CD14-positive monocyte (primary cell): ENCODE measurements around the gene CCL25. TPM values are rescaled to one million over a fixed set of nuclear protein-coding genes. Genes with fewer than 3 reads are reported as not detected.
A peak's percentile ranks its signal among the peaks of the same experiment; 100 is the strongest.

Experiments
- DNase-seq, 3 donors: peaks; one replicate each; pipeline ENCODE4 v3.0.0-alpha.2; 2011 to 2022
- H2AFZ ChIP-seq: 2 replicates; pipeline ENCODE4 v1.6.0; 2012; ENCODE audit warnings: mild to moderate bottlenecking, low read depth, low read length, inconsistent platforms; ENCODE audit not compliant: insufficient read depth, poor library complexity, severe bottlenecking
- H3K27ac ChIP-seq, 2 donors: 1 replicate in 1 of 2; 2 replicates in 1 of 2; pipeline ENCODE4 v1.5.1; 2012 to 2013; ENCODE audit warnings: low read length in 2 of 2, control low read depth in 1 of 2, inconsistent platforms in 1 of 2, low read depth in 1 of 2, mild to moderate bottlenecking in 1 of 2
- H3K27me3 ChIP-seq, 2 donors: one replicate each; pipeline versions ENCODE4 v1.6.0 to v1.6.1; 2011 to 2013; ENCODE audit warnings: low read length in 2 of 2; ENCODE audit not compliant: control insufficient read depth in 2 of 2, insufficient read depth in 2 of 2
- H3K36me3 ChIP-seq, 2 donors: replicated peaks in 1 of 2; 1 replicate in 1 of 2; 2 replicates in 1 of 2; pipeline versions ENCODE4 v1.5.1 to v1.6.1; 2012 to 2013; ENCODE audit warnings: low read length in 2 of 2, control low read depth in 1 of 2, inconsistent platforms in 1 of 2, mild to moderate bottlenecking in 1 of 2; ENCODE audit not compliant: insufficient read depth in 2 of 2, control insufficient read depth in 1 of 2
- H3K4me1 ChIP-seq, 2 donors: 1 replicate in 1 of 2; 2 replicates in 1 of 2; pipeline versions ENCODE4 v1.5.1 to v1.6.1; 2012 to 2013; ENCODE audit warnings: low read length in 2 of 2, control low read depth in 1 of 2, inconsistent platforms in 1 of 2, mild to moderate bottlenecking in 1 of 2, moderate library complexity in 1 of 2; ENCODE audit not compliant: insufficient read depth in 2 of 2, control insufficient read depth in 1 of 2
- H3K4me2 ChIP-seq: replicated peaks from 2 replicates; pipeline ENCODE3; 2012; ENCODE audit warnings: low read length, moderate library complexity, mild to moderate bottlenecking; ENCODE audit not compliant: poor library complexity, severe bottlenecking; ENCODE audit errors: extremely low read depth
- H3K4me3 ChIP-seq, 3 experiments: fragments of 200-600 bp in 1 of 3; sonication (generic) in 1 of 3; replicated peaks in 1 of 3; 1 replicate in 2 of 3; 2 replicates in 1 of 3; pipeline ENCODE4 v1.5.1; 2011 to 2013; ENCODE audit warnings: low read length in 3 of 3, mild to moderate bottlenecking in 3 of 3, control low read depth in 2 of 3, low read depth in 2 of 3, inconsistent platforms in 1 of 3, moderate library complexity in 1 of 3
- H3K79me2 ChIP-seq: 2 replicates; pipeline ENCODE4 v1.6.0; 2012; ENCODE audit warnings: mild to moderate bottlenecking, control low read depth, inconsistent platforms, low read length, moderate library complexity; ENCODE audit not compliant: insufficient read depth
- H3K9ac ChIP-seq: 2 replicates; pipeline ENCODE4 v1.6.0; 2017; ENCODE audit warnings: low read length, mild to moderate bottlenecking; ENCODE audit not compliant: insufficient read depth, poor library complexity, severe bottlenecking
- H3K9me3 ChIP-seq, 2 donors: replicated peaks in 1 of 2; 1 replicate in 1 of 2; 2 replicates in 1 of 2; pipeline versions ENCODE4 v1.5.1 to v1.6.1; 2012 to 2013; ENCODE audit warnings: low read length in 2 of 2, control low read depth in 1 of 2; ENCODE audit not compliant: control insufficient read depth in 1 of 2, insufficient read depth in 1 of 2
- H4K20me1 ChIP-seq: 2 replicates; pipeline ENCODE4 v1.6.0; 2012; ENCODE audit warnings: mild to moderate bottlenecking, low read length, control low read depth, moderate library complexity; ENCODE audit not compliant: insufficient read depth
- H3K27ac Mint-ChIP-seq, 7 donors: one replicate each; pipeline ENCODE4 v1.8.0; 2020; ENCODE audit warnings: mild to moderate bottlenecking in 7 of 7, mixed read lengths in 7 of 7, moderate library complexity in 6 of 7, inconsistent platforms in 2 of 7
- H3K27me3 Mint-ChIP-seq, 3 donors: one replicate each; pipeline ENCODE4 v1.8.0; 2021 to 2022; ENCODE audit warnings: low read depth in 3 of 3, mild to moderate bottlenecking in 3 of 3, mixed read lengths in 3 of 3, moderate library complexity in 3 of 3, inconsistent platforms in 1 of 3
- H3K36me3 Mint-ChIP-seq, 2 donors: one replicate each; pipeline ENCODE4 v1.8.0; 2020; ENCODE audit warnings: mixed read lengths in 2 of 2, inconsistent platforms in 1 of 2, mild to moderate bottlenecking in 1 of 2
- H3K4me1 Mint-ChIP-seq: one replicate; pipeline ENCODE4 v1.8.0; 2020; ENCODE audit warnings: mild to moderate bottlenecking, mixed read lengths
- H3K4me3 Mint-ChIP-seq, 2 donors: one replicate each; pipeline ENCODE4 v1.8.0; 2020; ENCODE audit warnings: mild to moderate bottlenecking in 2 of 2, mixed read lengths in 2 of 2, moderate library complexity in 1 of 2
- H3K9me3 Mint-ChIP-seq, 7 donors: one replicate each; pipeline ENCODE4 v1.8.0; 2020 to 2022; ENCODE audit warnings: mixed read lengths in 7 of 7, mild to moderate bottlenecking in 6 of 7, moderate library complexity in 6 of 7, inconsistent platforms in 2 of 7
- WGBS: methylation state at CpG from one replicate; pipeline ENCODE4 v1.1.5; 2013; ENCODE audit warnings: missing lambda C conversion rate; ENCODE audit not compliant: insufficient coverage; 5-methylcytosine and 5-hydroxymethylcytosine counted together
- intact Hi-C, 2 donors: fragments of 100-400 bp; cut with micrococcal nuclease; formaldehyde crosslinking; loops; one replicate each; pipeline versions ENCODE4 v1.15.0 to v1.15.1; 2023
- polyA plus RNA-seq, 3 donors: library from polyadenylated mRNA; depleted of rRNA in 1 of 3; unstranded in 2 of 3; stranded (reverse) in 1 of 3; fragments of 300-500 nt in 2 of 3; fragments of >200 nt in 1 of 3; fragmentation: Illumina TruSeq in 2 of 3; gene quantifications; 1 replicate in 2 of 3; 2 replicates in 1 of 3; pipeline ENCODE4 v1.2.3, GENCODE V29; 2012 to 2021
- TF ChIP-seq, protein P1 (sequence below): fragments of 200-600 bp; IDR thresholded peaks from one replicate; pipeline ENCODE4 v1.8.0; 2022; ENCODE audit warnings: antibody characterized with exemption, mild to moderate bottlenecking

Gene CCL25
- polyA plus RNA-seq, 3 donors: not detected

DNA sequence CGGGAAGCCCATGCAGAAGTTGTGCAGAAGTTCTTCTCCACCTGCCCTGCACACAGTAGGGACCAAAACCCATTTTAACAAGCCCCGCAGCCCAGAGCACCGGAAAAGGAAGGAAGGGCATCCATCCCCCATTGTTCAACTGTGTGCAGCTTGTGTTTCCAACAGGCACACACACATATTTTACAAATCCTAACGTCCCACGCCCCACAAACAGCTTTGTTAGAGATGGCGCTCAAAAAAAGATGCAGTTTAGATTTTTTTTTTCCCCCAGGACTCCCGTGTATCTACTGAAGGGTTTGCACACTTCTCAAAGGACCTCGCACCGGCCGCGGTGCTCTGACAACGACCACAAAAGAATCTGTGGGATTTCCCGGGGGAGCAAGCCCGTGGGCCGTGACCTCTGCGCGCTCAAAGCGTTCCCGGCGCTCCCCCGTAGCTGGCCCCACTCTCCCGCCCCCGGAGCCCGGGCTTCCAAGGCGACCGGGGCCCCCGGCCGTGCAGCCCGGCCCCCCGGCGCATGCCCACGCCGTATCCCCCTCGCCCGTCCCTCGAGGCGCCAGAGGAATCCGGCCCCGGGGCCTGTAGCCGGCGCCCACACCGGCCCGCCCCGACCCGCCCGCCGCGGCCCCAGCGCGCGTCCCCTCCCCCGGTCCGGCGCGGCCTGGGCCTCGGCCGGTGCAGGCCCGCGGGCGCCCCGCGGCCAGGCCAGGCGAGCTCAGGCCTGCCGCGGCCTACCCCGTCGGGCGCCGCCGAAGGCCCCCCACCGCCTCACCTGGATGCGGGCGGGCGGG is 47.6 kb upstream of the CCL25 start:
- Histone ChIP-seq H3K79me2 (peaks cover 58% of the 10 kb centered on the region), H3K4me3 (peak overlapping the region; percentile 39 to 77 (median 77)), H3K9me3 (no peaks in the 10 kb centered on the region), H2AFZ (peak overlapping the region; percentile 50), H3K36me3 (peaks cover 2 to 10% of the 10 kb centered on the region in 2 donors), H3K9ac (peak overlapping the region; percentile 70), H3K27ac (peak overlapping the region; percentile 39 to 73), H3K27me3 (no peaks in the 10 kb centered on the region), H3K4me2 (peak overlapping the region; percentile 78), H4K20me1 (peaks cover 46% of the 10 kb centered on the region), H3K4me1 (peaks cover 28 to 39% of the 10 kb centered on the region in 2 donors)
- peak overlapping the region; percentile 76 to 90 for H3K4me3 Mint-ChIP-seq
- H3K27me3 Mint-ChIP-seq: peaks cover 0 to 3% (median 0%) of the 10 kb centered on the region in 3 donors
- peak in 1 of 3 donors; percentile 24 for DNase-seq
- TF ChIP-seq, protein P1, sequence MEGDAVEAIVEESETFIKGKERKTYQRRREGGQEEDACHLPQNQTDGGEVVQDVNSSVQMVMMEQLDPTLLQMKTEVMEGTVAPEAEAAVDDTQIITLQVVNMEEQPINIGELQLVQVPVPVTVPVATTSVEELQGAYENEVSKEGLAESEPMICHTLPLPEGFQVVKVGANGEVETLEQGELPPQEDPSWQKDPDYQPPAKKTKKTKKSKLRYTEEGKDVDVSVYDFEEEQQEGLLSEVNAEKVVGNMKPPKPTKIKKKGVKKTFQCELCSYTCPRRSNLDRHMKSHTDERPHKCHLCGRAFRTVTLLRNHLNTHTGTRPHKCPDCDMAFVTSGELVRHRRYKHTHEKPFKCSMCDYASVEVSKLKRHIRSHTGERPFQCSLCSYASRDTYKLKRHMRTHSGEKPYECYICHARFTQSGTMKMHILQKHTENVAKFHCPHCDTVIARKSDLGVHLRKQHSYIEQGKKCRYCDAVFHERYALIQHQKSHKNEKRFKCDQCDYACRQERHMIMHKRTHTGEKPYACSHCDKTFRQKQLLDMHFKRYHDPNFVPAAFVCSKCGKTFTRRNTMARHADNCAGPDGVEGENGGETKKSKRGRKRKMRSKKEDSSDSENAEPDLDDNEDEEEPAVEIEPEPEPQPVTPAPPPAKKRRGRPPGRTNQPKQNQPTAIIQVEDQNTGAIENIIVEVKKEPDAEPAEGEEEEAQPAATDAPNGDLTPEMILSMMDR: no peak
- under 1% methylated on average over 69 of the region's 74 CpGs for WGBS
- peaks cover 33% of the 10 kb centered on the region for H3K4me1 Mint-ChIP-seq
- peaks cover 3 to 10% of the 10 kb centered on the region in 2 donors for H3K36me3 Mint-ChIP-seq
- peak overlapping the region; percentile 68 to 91 (median 81) for H3K27ac Mint-ChIP-seq
- intact Hi-C loops: loop anchor here (5.0 kb wide), 2 partner anchors 47 to 58 kb away; partner anchors contain the start of gene CCL25 (in 1 of the 2)
- H3K9me3 Mint-ChIP-seq: peaks cover 0 to 2% (median 0%) of the 10 kb centered on the region in 7 donors

DNA sequence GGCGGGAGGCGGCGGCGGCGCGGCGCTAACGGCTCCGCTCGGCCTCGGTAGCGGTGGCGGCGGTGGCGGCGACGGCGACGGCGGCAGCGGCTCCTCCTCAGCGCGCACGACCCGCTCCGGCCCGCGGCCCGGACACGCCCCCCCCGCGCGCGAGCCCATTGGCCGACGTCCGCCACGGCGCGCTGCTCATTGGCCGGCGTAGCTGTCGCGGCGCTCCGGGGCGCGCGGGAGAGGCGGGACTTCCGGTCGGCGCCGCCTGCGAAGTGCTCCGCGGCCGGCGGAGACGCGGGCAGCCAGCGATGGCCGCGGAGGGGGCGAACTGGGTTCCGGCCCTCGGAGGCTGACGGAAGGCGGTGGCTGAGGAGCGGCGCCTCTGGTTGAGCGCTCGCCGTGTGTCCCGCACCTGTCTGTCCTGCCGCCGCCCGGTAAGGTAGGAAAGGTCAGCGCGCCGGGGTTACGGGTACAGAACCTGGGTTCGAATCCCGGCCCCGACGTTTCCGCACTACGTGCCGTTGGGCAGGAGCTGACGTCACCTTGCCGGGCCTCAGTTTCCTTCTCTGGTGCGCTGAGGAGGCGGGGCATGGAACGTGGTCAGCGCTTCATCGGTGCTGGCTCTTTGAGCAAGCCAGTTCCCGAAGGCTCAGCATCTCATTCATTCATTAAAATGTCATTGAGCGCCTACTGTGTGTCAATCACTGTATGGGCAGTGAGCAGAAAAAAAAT is 46.9 kb upstream of the CCL25 start, which contains the start of gene ELAVL1:
TSS of gene ELAVL1 (minus strand) at position 108 of the 723 bp plus-strand sequence. CDS start 13,826 bp downstream, outside the sequence.
- Histone ChIP-seq H3K27ac (peak within 1 kb of the TSS; percentile 65 to 83), H3K79me2 (peaks cover 50% of the 10 kb centered on the region), H3K9ac (peak within 1 kb of the TSS; percentile 87), H3K9me3 (no peaks in the 10 kb centered on the region), H3K27me3 (no peaks in the 10 kb centered on the region), H3K4me3 (peak within 1 kb of the TSS; percentile 73 to 90 (median 85)), H3K4me2 (peak within 1 kb of the TSS; percentile 94), H2AFZ (peak within 1 kb of the TSS; percentile 95), H3K4me1 (peaks cover 28 to 39% of the 10 kb centered on the region in 2 donors), H4K20me1 (peaks cover 39% of the 10 kb centered on the region), H3K36me3 (peaks cover 0 to 2% of the 10 kb centered on the region in 2 donors)
- peaks cover 0 to 6% of the 10 kb centered on the region in 2 donors for H3K36me3 Mint-ChIP-seq
- TF ChIP-seq, protein P1: no peak
- peaks cover 0 to 3% (median 0%) of the 10 kb centered on the region in 3 donors for H3K27me3 Mint-ChIP-seq
- peak within 1 kb of the TSS; percentile 79 to 91 (median 83) for H3K27ac Mint-ChIP-seq
- DNase-seq: peak; percentile 85 to 90 (median 89)
- H3K4me1 Mint-ChIP-seq: peaks cover 33% of the 10 kb centered on the region
- under 1% methylated on average over 94 of the region's 98 CpGs for WGBS
- H3K4me3 Mint-ChIP-seq: peak within 1 kb of the TSS; percentile 79 to 90
- peaks cover 0 to 2% (median 0%) of the 10 kb centered on the region in 7 donors for H3K9me3 Mint-ChIP-seq
- intact Hi-C loops: no loop called here
